Activated CD4-positive, alpha-beta T cell treated with anti-CD3 and anti-CD28 coated beads for 1 hour (primary cell): ENCODE measurements around the gene MRGPRG.
"Not testable (repeated sequence)": the region's sequence is repeated elsewhere in the genome, so short reads cannot be mapped to it uniquely, and the experiment has no call there.

Experiments used
- DNase-seq: peaks from one replicate; pipeline ENCODE4 v3.0.0-alpha.2; 2020

Gene MRGPRG

GRCh38 chr11:3218483-3219280, at the start of gene MRGPRG:
Gene MRGPRG, minus strand, starts transcription at chr11:3218813. Its CDS starts 0 bp downstream, at chr11:3218813.
- no peak for DNase-seq

GRCh38 chr11:3262548-3262947, 43.9 kb upstream of the MRGPRG start:
- not testable (repeated sequence) for DNase-seq

- DNase-seq: not testable (repeated sequence)
Observed at GRCh38 chr11:3261831-3262230, 43.2 kb upstream of the MRGPRG start.

- DNase-seq: not testable (repeated sequence)
Observed at GRCh38 chr11:3257509-3257908, 38.9 kb upstream of the MRGPRG start.

- not testable (repeated sequence) for DNase-seq
Observed at GRCh38 chr11:3255241-3255640, 36.6 kb upstream of the MRGPRG start.

GRCh38 chr11:3254773-3255172, 36.2 kb upstream of the MRGPRG start:
- DNase-seq: not testable (repeated sequence)

- no peak for DNase-seq
Observed at GRCh38 chr11:3245071-3245470, 26.5 kb upstream of the MRGPRG start.

GRCh38 chr11:3243880-3244279, 25.3 kb upstream of the MRGPRG start:
- DNase-seq: no peak

GRCh38 chr11:3237119-3237518, 18.5 kb upstream of the MRGPRG start:
- DNase-seq: no peak

- DNase-seq: no peak
Observed at GRCh38 chr11:3234846-3235245, 16.2 kb upstream of the MRGPRG start.

GRCh38 chr11:3232956-3233355, 14.3 kb upstream of the MRGPRG start:
- no peak for DNase-seq

- DNase-seq: no peak
Observed at GRCh38 chr11:3231851-3232744, 13.5 kb upstream of the MRGPRG start, which contains the start of gene MRGPRE. Gene MRGPRE, minus strand, starts transcription at chr11:3232417. Its CDS starts 3,618 bp downstream, at chr11:3228799.

- DNase-seq: no peak
Observed at GRCh38 chr11:3231550-3231850, 12.9 kb upstream of the MRGPRG start.

GRCh38 chr11:3230636-3231549, 12.3 kb upstream of the MRGPRG start:
- DNase-seq: no peak

- no peak for DNase-seq
Observed at GRCh38 chr11:3229673-3230630, 11.3 kb upstream of the MRGPRG start.

- DNase-seq: no peak
Observed at GRCh38 chr11:3228445-3228829, 9.8 kb upstream of the MRGPRG start.

- no peak for DNase-seq
Observed at GRCh38 chr11:3227568-3228444, 9.2 kb upstream of the MRGPRG start.

GRCh38 chr11:3226846-3227567, 8.4 kb upstream of the MRGPRG start:
- no peak for DNase-seq

GRCh38 chr11:3225826-3226750, 7.5 kb upstream of the MRGPRG start:
- DNase-seq: no peak
